IMR-90 (cell line): ENCODE measurements around the gene ISG15. TPM values are rescaled to one million over a fixed set of nuclear protein-coding genes. Genes with fewer than 3 reads are reported as not detected.

ENCODE experiments used
- ATAC-seq: fragments of 200-7000 bp; cut with Tn5 transposase; 2 replicates; pipeline ENCODE4 v1.9.1; 2020; ENCODE audit warnings: low read depth, mild to moderate bottlenecking, moderate library complexity
- BruUV-seq: library from RNA; stranded (reverse); fragments of 400-500 nt; replicated peaks from 2 replicates; lab custom pipeline; 2021; lab: Mats Ljungman, UMichigan
- CTCF ChIA-PET: fragments of 300-600 bp; formaldehyde crosslinking; extraction: SDS; loops from one replicate; lab custom pipeline; 2021; ENCODE audit warnings: antibody characterized with exemption; lab: Yijun Ruan, JAX
- POLR2A ChIA-PET: fragments of 300-600 bp; sonication (Branson Sonifier 250); formaldehyde crosslinking; loops from one replicate; lab custom pipeline; 2022; ENCODE audit warnings: antibody characterized with exemption; ENCODE audit not compliant: unreplicated experiment; lab: Charles Lee
- DNase-seq: peaks from one replicate; pipeline ENCODE4 v3.0.0; 2013
- H2AFZ ChIP-seq: replicated peaks from 2 replicates; pipeline ENCODE3; 2013; ENCODE audit warnings: low read length, mild to moderate bottlenecking; ENCODE audit not compliant: poor library complexity
- H2AK5ac ChIP-seq: 2 replicates; pipeline ENCODE4 v1.6.1; 2013; ENCODE audit warnings: low read depth, low read length, inconsistent platforms
- H2AK9ac ChIP-seq: replicated peaks from 2 replicates; pipeline ENCODE3; 2013; ENCODE audit warnings: mild to moderate bottlenecking, low read depth, low read length, moderate library complexity; ENCODE audit not compliant: poor library complexity
- H2BK120ac ChIP-seq: 2 replicates; pipeline ENCODE4 v1.6.1; 2013; ENCODE audit warnings: low read depth, low read length, inconsistent platforms
- H2BK15ac ChIP-seq: 3 replicates; pipeline ENCODE4 v1.6.1; 2013; ENCODE audit warnings: low read depth, low read length, inconsistent platforms
- H2BK20ac ChIP-seq: 2 replicates; pipeline ENCODE4 v1.6.1; 2013; ENCODE audit warnings: low read depth, mild to moderate bottlenecking, inconsistent platforms, low read length, moderate library complexity
- H2BK5ac ChIP-seq: 2 replicates; pipeline ENCODE4 v1.6.1; 2013; ENCODE audit warnings: mild to moderate bottlenecking, low read depth, low read length, inconsistent platforms; ENCODE audit not compliant: poor library complexity, severe bottlenecking
- H3K14ac ChIP-seq: replicated peaks from 2 replicates; pipeline ENCODE4 v1.6.1; 2013; ENCODE audit warnings: low read depth, low read length, inconsistent platforms
- H3K18ac ChIP-seq: 2 replicates; pipeline ENCODE4 v1.6.1; 2013; ENCODE audit warnings: low read depth, low read length, control low read depth
- H3K23ac ChIP-seq: 2 replicates; pipeline ENCODE4 v1.6.1; 2013; ENCODE audit warnings: low read depth, low read length, inconsistent platforms
- H3K27ac ChIP-seq: 2 replicates; pipeline ENCODE4 v1.5.1; 2013; ENCODE audit warnings: mild to moderate bottlenecking, control low read depth, low read length; ENCODE audit not compliant: insufficient read depth
- H3K27me3 ChIP-seq: 2 replicates; pipeline ENCODE4 v1.6.1; 2013; ENCODE audit warnings: low read length; ENCODE audit not compliant: control insufficient read depth, insufficient read depth
- H3K36me3 ChIP-seq: 2 replicates; pipeline ENCODE4 v1.6.1; 2013; ENCODE audit warnings: low read length, mixed read lengths; ENCODE audit not compliant: control insufficient read depth, insufficient read depth
- H3K4ac ChIP-seq: 2 replicates; pipeline ENCODE4 v1.6.1; 2013; ENCODE audit warnings: low read depth, low read length, inconsistent platforms
- H3K4me1 ChIP-seq: 2 replicates; pipeline ENCODE4 v1.6.1; 2013; ENCODE audit warnings: low read length, mixed read lengths; ENCODE audit not compliant: control insufficient read depth, insufficient read depth
- H3K4me2 ChIP-seq: 2 replicates; pipeline ENCODE4 v1.6.1; 2013; ENCODE audit warnings: low read depth, mild to moderate bottlenecking, control low read depth, low read length, moderate library complexity
- H3K4me3 ChIP-seq: 2 replicates; pipeline ENCODE4 v1.5.1; 2013; ENCODE audit warnings: low read depth, mild to moderate bottlenecking, control low read depth, low read length, moderate library complexity; ENCODE audit not compliant: insufficient read depth
- H3K56ac ChIP-seq: 2 replicates; pipeline ENCODE4 v1.6.1; 2013; ENCODE audit warnings: low read length, inconsistent platforms; ENCODE audit not compliant: insufficient read depth; ENCODE audit errors: extremely low read depth
- H3K79me1 ChIP-seq, 2 experiments: 2 replicates each; pipeline ENCODE4 v1.6.1; 2013; ENCODE audit warnings: low read length in 2 of 2, inconsistent platforms in 1 of 2, low read depth in 1 of 2
- H3K9ac ChIP-seq: 2 replicates; pipeline ENCODE4 v1.6.1; 2013; ENCODE audit warnings: low read depth, low read length, control low read depth
- H3K9me1 ChIP-seq: 2 replicates; pipeline ENCODE4 v1.6.1; 2013; ENCODE audit warnings: low read length, inconsistent platforms; ENCODE audit not compliant: insufficient read depth
- H3K9me3 ChIP-seq: 2 replicates; pipeline ENCODE4 v1.6.1; 2013; ENCODE audit warnings: low read length; ENCODE audit not compliant: control insufficient read depth, insufficient read depth
- H4K20me1 ChIP-seq: 2 replicates; pipeline ENCODE4 v1.6.1; 2013; ENCODE audit warnings: low read length, inconsistent platforms; ENCODE audit not compliant: insufficient read depth
- H4K5ac ChIP-seq: 2 replicates; pipeline ENCODE4 v1.6.1; 2013; ENCODE audit warnings: mild to moderate bottlenecking, low read depth, low read length, control low read depth
- H4K8ac ChIP-seq, 2 experiments: 2 replicates each; pipeline ENCODE4 v1.6.1; 2013; ENCODE audit warnings: low read depth in 2 of 2, low read length in 2 of 2, control low read depth in 1 of 2, inconsistent platforms in 1 of 2
- H4K91ac ChIP-seq: 2 replicates; pipeline ENCODE4 v1.6.1; 2013; ENCODE audit warnings: low read depth, low read length, inconsistent platforms; ENCODE audit not compliant: insufficient read depth
- BHLHE40 ChIP-seq: fragments of 150-350 bp; IDR thresholded peaks from 2 replicates; pipeline ENCODE4 v1.6.1; 2016; ENCODE audit warnings: mild to moderate bottlenecking, low read depth, low read length
- CEBPB ChIP-seq: IDR thresholded peaks from 2 replicates; pipeline ENCODE4 v1.6.1; 2012; ENCODE audit warnings: low read depth, low read length, improper control_type of control experiment
- CHD1 ChIP-seq: IDR thresholded peaks from 2 replicates; pipeline ENCODE4 v1.6.1; 2012; ENCODE audit warnings: low read depth, low read length, improper control_type of control experiment
- ELK1 ChIP-seq: fragments of 150-350 bp; IDR thresholded peaks from 2 replicates; pipeline ENCODE4 v1.6.1; 2016; ENCODE audit warnings: low read depth, mild to moderate bottlenecking, low read length, moderate library complexity, borderline replicate concordance
- MAFK ChIP-seq: IDR thresholded peaks from 2 replicates; pipeline ENCODE4 v1.6.1; 2012; ENCODE audit warnings: low read depth, low read length, improper control_type of control experiment
- MAZ ChIP-seq: IDR thresholded peaks from 2 replicates; pipeline ENCODE4 v1.6.1; 2012; ENCODE audit warnings: low read depth, mild to moderate bottlenecking, low read length, improper control_type of control experiment, moderate library complexity, borderline replicate concordance
- MXI1 ChIP-seq: IDR thresholded peaks from 2 replicates; pipeline ENCODE4 v1.6.1; 2012; ENCODE audit warnings: low read depth, mild to moderate bottlenecking, low read length, moderate library complexity, borderline replicate concordance
- NFE2L2 ChIP-seq: fragments of 150-350 bp; IDR thresholded peaks from 2 replicates; pipeline ENCODE4 v1.6.1; 2016; ENCODE audit warnings: low read depth, mild to moderate bottlenecking, low read length
- POLR2A ChIP-seq: IDR thresholded peaks from 2 replicates; pipeline ENCODE4 v1.6.1; 2012; ENCODE audit warnings: mild to moderate bottlenecking, low read depth, low read length
- RAD21 ChIP-seq: IDR thresholded peaks from 2 replicates; pipeline ENCODE4 v1.6.1; 2012; ENCODE audit warnings: low read length, improper control_type of control experiment
- WGBS, 2 experiments: methylation state at CpG; one replicate each; pipeline versions ENCODE4 v1.1.5 to v1.1.7; 2013; ENCODE audit warnings: missing lambda C conversion rate in 2 of 2; ENCODE audit not compliant: insufficient read length in 1 of 2; ENCODE audit errors: extremely low coverage in 2 of 2; 5-methylcytosine and 5-hydroxymethylcytosine counted together
- dilution Hi-C: fragments of 300-500 bp; cut with HindIII; formaldehyde crosslinking; loops from one replicate; pipeline ENCODE4 v1.14.3; 2018; ENCODE audit warnings: low sequenced_read_pairs; ENCODE audit not compliant: unreplicated experiment
- in situ Hi-C: fragments of 300-500 bp; cut with MboI; formaldehyde crosslinking; loops from 3 replicates; pipeline ENCODE4 v1.14.3; 2019; ENCODE audit warnings: low sequenced_read_pairs, inconsistent platforms, mixed read lengths
- intact Hi-C: fragments of 100-400 bp; cut with micrococcal nuclease; formaldehyde crosslinking; loops from 2 replicates; pipeline ENCODE4 v1.10.0; 2022
- polyA plus RNA-seq, 3 experiments: library from polyadenylated mRNA; depleted of rRNA; stranded (reverse); fragments of >200 nt; gene quantifications; 2 replicates each; pipeline ENCODE4 v1.2.3, GENCODE V29; 2012; ENCODE audit warnings: low replicate concordance in 1 of 3
- total RNA-seq: library from RNA; depleted of rRNA; stranded (reverse); fragments of >200 nt; gene quantifications from 2 replicates; pipeline ENCODE4 v1.2.3, GENCODE V29; 2012
- TF ChIP-seq, protein P1 (sequence below): fragments of 150-350 bp; IDR thresholded peaks from 2 replicates; pipeline ENCODE4 v1.6.1; 2017; ENCODE audit warnings: mild to moderate bottlenecking, antibody characterized with exemption, low read length, low read depth

ISG15 gene
- total and polyA plus RNA-seq, 2 of the 4 experiments (the other 2 are of a cell fraction), result 99.1 to 105 TPM

DNA sequence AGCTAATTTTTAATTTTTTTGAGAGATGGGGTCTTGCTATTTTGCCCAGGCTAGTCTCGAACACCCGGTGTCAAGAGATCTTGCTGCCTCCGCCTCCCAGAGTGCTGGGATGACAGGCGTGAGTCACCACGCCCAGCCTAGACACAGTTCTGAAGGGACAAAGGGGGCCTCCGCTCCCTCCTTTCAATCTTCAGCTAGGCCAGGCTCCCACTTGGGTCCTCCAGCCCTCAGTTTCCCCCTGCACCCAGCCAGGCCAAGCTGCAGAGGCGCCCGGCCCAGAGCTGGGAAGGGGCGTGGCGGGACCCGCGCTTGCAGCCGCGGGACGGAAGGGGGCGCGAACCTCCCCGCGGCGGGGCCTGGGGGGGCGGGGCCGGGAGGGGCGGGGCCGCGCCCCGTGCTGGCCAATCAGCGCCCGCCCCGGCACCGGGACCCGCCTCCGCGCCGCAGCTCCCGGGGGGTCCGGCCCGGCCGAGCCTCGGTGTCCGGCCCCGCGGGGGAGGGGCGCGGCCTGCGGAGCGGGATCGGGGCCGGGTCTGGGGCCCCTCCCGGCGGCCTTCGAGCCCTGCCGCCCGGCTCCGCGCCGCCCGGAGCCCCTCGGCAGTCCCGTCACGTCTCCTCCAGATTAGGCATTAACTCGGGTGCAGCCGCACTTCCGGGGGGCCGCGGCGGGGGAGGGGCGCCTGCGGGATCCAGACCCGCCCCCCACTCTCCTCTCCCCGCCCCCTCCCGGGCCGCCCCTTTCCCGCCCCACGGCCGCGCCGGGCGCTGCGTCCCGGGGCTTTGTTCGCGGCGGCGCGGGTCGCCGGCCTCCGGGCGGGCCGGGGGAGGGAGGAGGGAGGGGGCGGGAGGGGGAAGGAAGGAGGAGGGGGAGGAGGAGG is 6.1 kb downstream of the ISG15 start (continued):
- TF ChIP-seq MXI1 (peak; percentile 45; the same call in 1 of the 2 replicates), BHLHE40 (no peak), MAZ (peak; percentile 84; the same call in 1 of the 2 replicates)

- H3K4me2 ChIP-seq, result peak within 1 kb of the TSS; percentile 82
- H3K14ac ChIP-seq, result peak within 1 kb of the TSS; percentile 76; the same call in 1 of the 2 replicates
- peak within 1 kb of the TSS; percentile 72 for H3K4ac ChIP-seq
- peaks cover 16 to 41% of the 10 kb centered on the region in 2 experiments; a peak in 3 of 4 replicates for H3K79me1 ChIP-seq
- peak within 1 kb of the TSS; percentile 97 for H2AFZ ChIP-seq
- peak; percentile 52; the same call in 1 of the 2 replicates for ATAC-seq
- peak within 1 kb of the TSS; percentile 86 for H3K4me3 ChIP-seq
- no peak within 1 kb of the TSS; the same call in 1 of the 2 replicates for H3K18ac ChIP-seq
- peaks cover 31% of the 10 kb centered on the region for H4K20me1 ChIP-seq
- CTCF ChIA-PET, result interaction anchor here (1.2 kb wide), 1 partner anchor 28 kb away, joined by 3 read pairs; no protein-coding TSS in a partner anchor
- H4K5ac ChIP-seq, result no peak within 1 kb of the TSS
- H2BK5ac ChIP-seq, result peak within 1 kb of the TSS; percentile 92
- no TSS peak for BruUV-seq
- no peaks in the 10 kb centered on the region for H3K9me3 ChIP-seq
- peak within 1 kb of the TSS; percentile 91 for H2AK5ac ChIP-seq
- POLR2A ChIA-PET, result interaction anchor here (0.6 kb wide), 2 partner anchors 44 to 244 kb away, joined by 3 to 4 read pairs; no protein-coding TSS in a partner anchor
- DNase-seq, result no peak
- H4K91ac ChIP-seq, result peak within 1 kb of the TSS; percentile 12; the same call in 1 of the 2 replicates
- peak within 1 kb of the TSS; percentile 73; the same call in 1 of the 2 replicates for H3K23ac ChIP-seq
- peak within 1 kb of the TSS; percentile 48; the same call in 1 of the 2 replicates for H2BK120ac ChIP-seq
- H3K56ac ChIP-seq, result peak within 1 kb of the TSS; percentile 46; the same call in 1 of the 2 replicates
- no peak for TF ChIP-seq CHD1
- no peak for TF ChIP-seq RAD21
- no peak for TF ChIP-seq CEBPB
- TF ChIP-seq POLR2A, result 0 out of 2 replicates have a peak, but pooled peaks have one; percentile 27
- no peak for TF ChIP-seq ELK1
- no peak for TF ChIP-seq NFE2L2
- TF ChIP-seq MAFK, result no peak
- TF ChIP-seq, protein P1, sequence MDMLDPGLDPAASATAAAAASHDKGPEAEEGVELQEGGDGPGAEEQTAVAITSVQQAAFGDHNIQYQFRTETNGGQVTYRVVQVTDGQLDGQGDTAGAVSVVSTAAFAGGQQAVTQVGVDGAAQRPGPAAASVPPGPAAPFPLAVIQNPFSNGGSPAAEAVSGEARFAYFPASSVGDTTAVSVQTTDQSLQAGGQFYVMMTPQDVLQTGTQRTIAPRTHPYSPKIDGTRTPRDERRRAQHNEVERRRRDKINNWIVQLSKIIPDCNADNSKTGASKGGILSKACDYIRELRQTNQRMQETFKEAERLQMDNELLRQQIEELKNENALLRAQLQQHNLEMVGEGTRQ, result no peak
- TF ChIP-seq MXI1, result peak; percentile 84; the same call in 1 of the 2 replicates
- peaks cover 15% of the 10 kb centered on the region for H3K36me3 ChIP-seq
- H2AK9ac ChIP-seq, result peak within 1 kb of the TSS; percentile 98
- H3K9ac ChIP-seq, result peak within 1 kb of the TSS; percentile 45; the same call in 1 of the 2 replicates
- peaks cover 2% of the 10 kb centered on the region; the same call in 1 of the 2 replicates for H3K9me1 ChIP-seq
- H2BK20ac ChIP-seq, result no peak within 1 kb of the TSS
- peaks cover 20% of the 10 kb centered on the region for H3K4me1 ChIP-seq
- H3K27me3 ChIP-seq, result no peaks in the 10 kb centered on the region
- H2BK15ac ChIP-seq, result no peak within 1 kb of the TSS
- WGBS, 2 experiments, result 0% methylated on average over 37 of the region's 58 CpGs; no CpG with 5 or more reads in 1 of the 2 experiments
- in situ Hi-C loops, result no loop called here
- H3K27ac ChIP-seq, result peak within 1 kb of the TSS; percentile 93
- intact Hi-C loops, result no loop called here
- H4K8ac ChIP-seq, result peak within 1 kb of the TSS in 1 of 2 experiments; percentile 84; a peak in 2 of 4 replicates
- dilution Hi-C loops, result no loop called here
These were observed 6.7 kb downstream of the ISG15 start, which contains the start of gene AGRN for GRCh38 chr1:1020000-1020404. Gene AGRN (plus strand): TSS chr1:1020120. CDS start chr1:1020173, 53 bp downstream.
